Adipose tissue (tissue), 3 donors: ENCODE data around the gene PLSCR5. TPM values are rescaled to one million over a fixed set of nuclear protein-coding genes. Genes with fewer than 3 reads are reported as not detected.

Experiments
- H3K27ac ChIP-seq: one replicate; pipeline ENCODE4 v1.5.1; 2013; ENCODE audit warnings: low read depth, low read length
- WGBS, 3 donors: extraction: QIAGEN DNeasy Blood & Tissue Kit; methylation state at CpG; one replicate each; pipeline ENCODE4 v1.1.7; 2013; 5-methylcytosine and 5-hydroxymethylcytosine counted together
- polyA plus RNA-seq, 3 donors: library from polyadenylated mRNA; stranded (reverse); fragments of 200-250 nt; gene quantifications; one replicate each; pipeline ENCODE4 v1.2.3, GENCODE V29; 2013
- donor health status: healthy with polysubstance abuse.
- donor health status: Bipolar disorder and iron deficiency.
- donor health status: healthy.

PLSCR5 gene
- polyA plus RNA-seq, 3 donors, result not detected

DNA sequence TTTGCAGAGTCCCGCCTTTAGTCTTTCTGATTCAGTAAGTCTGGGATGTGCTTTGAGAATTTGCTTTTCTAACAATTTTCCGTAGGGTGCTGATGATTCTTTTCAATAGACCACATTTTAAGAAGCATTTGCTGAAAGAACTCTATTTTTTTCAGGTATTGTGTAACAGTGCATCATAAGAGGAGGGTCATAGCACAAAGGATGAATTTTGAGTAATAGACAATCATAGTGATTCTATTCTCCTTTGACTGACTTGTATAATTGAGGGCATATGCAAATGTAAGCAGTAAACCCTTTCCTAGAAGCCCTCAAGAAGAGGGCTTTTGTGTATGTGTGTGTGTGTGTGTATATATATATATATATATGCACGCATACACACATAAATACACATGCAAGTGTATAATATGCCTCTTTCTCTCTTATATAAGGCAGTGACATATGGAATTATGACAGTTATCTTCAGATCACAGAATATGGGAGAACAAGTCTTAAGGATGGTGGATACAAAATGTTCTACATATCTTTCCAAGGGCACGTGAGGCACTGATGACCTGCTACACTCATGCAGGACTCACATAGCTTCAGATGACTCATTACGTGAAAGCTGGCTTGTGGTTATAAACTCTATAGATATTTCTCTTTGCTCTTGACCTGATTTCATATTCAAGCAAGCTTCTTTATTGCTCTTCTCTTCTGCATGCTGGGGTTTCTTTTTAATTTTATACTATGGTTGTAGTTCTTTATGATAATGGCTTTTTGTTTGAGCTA lies 54.2 kb downstream of the PLSCR5 start:
- 89 to 92% (median 91%) methylated on average over 5 of the region's 5 CpGs for WGBS, 3 donors
- H3K27ac ChIP-seq, result no peak overlapping the region

DNA sequence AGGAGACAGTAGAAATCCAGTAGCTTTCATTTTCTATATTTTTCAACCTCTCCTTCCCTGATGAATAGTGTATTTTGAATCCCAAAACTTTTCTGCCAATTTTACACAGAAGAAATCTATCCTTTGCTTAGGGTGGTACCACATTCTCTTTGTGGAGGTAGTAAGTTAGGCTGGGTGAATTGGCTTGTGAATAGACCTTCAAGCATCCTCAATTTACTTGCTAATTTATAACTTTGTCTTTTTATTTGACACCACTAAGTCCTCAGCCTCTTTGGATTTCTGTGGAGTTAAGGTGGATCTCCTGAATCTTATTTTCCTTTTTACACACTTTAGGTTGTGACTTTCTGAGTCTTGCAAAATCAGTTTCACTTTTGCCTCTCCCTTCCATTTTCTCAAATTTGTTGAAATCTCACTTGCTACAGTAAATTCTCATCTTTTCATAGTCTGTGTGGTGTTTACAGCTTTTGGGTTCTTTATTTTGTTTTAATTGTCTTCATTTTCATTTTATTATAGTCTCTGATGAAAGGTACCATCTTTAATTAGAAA lies 55.0 kb downstream of the PLSCR5 start:
- H3K27ac ChIP-seq, result no peak overlapping the region

DNA sequence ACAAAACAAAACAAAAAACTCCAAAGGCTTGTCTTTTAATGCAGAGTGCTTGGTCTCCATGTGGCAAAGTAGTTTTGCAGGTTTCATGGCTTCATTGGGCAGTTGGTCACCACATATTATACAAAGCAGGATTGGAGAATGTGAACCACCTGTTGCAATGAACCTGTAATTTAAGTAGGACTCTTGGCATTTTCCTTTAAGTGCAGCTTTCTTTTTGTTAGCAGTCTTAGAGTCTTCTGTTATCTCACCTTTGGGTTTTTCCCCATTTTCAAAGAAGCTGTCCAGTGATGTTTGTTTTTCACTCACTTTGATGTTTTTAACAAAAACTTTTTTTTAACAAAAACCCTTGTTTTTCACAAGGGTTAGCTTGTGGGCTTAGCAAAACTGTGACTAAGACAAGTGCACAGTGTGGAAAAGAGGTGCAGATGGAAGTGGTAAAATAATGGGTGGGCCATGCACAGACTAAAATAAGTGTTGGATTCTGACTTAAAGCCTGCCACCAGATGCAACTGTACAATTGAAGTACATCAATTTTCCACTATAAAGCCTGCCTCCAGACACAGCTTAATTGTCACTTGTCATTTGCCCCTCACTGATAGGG lies 57.8 kb downstream of the PLSCR5 start:
- H3K27ac ChIP-seq, result no peak overlapping the region

DNA sequence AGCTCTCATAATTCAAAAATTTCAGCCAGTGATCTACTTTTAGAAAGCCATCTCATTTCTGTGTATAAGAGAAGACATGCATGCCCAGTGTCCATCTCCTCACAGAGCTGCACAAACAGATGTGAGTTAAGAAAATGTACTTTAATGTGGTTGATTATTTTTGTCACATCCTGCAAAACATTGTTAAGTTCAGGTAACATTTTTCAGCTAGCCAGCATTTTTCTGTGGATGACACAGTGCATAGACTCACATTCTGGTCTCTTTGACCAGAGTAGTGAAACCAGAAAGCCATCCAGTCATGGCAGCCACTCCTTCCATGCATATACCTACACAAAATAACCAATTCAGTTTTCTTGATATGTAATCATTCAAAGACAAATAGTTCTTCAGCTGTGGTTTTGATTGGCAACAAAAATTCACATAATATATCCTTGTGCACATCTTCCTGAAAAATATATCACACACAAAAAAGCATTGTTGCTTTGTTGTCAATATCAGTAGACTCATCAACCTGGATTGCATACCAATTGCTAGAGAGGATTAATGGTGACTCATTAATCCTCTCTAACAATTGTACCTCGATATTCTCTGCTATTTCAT lies 58.7 kb downstream of the PLSCR5 start:
- H3K27ac ChIP-seq, result peak overlapping the region; percentile 41
- 53 to 94% (median 94%) methylated on average over 1 of the region's 1 CpG for WGBS, 3 donors

DNA sequence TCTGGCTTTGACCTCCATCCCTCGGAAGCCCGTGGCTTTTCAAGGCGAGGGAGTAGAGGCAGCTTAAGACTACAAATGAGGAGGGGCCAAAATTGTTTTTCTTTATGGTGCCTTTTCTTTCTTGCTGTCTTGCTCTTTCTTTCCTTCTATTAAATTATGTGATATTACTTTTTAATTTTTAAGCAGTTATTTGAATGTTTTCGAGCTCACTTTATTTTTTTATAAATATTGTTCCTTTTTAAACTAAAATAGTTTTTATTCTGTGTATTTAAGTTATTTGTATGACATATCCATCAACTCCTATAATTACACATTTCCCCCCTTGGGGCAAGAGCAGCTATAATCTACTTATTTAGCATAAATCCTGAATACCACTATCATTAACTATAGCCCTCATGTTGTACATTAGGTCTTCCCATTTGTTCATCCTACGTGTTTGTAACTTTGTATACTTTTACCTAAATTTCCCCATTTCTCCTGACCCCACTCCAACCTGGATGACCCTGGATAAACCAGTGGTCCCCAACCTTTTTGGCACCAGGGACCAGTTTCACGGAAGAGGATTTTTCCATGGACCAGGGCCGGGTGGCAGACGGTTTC lies 60.1 kb downstream of the PLSCR5 start:
- 49 to 53% (median 51%) methylated on average over 8 of the region's 8 CpGs for WGBS, 3 donors
- peak overlapping the region; percentile 99 for H3K27ac ChIP-seq

DNA sequence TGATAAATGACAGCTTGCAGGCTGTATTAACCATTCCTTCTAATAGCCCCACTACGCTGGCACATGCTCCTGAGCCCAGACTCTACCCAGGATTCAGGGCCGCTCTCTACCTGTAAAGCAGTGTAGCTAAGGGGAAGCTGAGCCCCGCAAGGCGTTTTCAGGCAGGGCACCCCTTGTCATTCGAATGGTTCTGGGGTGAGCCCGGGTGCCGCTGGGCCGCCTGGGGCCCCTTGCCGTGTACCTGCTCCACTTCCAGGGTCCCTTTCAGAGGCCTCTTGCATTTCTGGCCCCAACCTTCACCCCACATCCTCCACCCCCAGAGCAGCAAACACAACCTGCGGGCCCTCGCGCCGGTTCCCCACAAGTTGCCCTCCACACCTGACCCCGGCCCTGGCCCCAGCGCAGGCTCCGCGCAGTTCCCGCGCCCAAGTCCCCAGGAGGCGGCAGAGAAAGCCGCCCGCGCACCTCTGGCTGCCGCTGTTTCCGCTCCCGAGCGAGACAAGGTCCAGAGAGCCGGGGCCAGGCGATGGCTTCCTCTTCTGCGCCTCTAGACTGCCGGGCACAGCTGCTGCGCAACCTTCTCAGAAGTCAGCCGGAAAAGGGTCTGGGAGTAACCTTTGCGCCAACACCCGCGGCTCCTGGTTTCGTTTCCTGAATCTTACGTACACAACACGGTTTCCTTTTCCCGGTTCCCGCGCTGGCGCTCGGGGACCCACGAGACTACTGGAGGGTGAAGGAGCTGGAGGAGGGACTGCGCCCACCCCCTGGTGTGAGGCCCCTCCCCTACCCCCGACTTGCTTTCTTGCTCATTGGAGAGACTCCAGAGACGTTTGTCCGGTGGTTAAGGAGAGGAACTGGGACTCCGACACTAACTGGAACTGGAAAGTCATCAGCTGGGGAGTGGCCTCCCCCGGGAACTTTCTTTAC lies 60.9 kb downstream of the PLSCR5 start, which contains the start of gene PLSCR1:
PLSCR1 (minus strand) TSS at position 606 of the 927 bp plus-strand sequence. CDS start 8,055 bp downstream, outside the sequence.
- 0 to 1% (median 0%) methylated on average over 51 of the region's 51 CpGs for WGBS, 3 donors

DNA sequence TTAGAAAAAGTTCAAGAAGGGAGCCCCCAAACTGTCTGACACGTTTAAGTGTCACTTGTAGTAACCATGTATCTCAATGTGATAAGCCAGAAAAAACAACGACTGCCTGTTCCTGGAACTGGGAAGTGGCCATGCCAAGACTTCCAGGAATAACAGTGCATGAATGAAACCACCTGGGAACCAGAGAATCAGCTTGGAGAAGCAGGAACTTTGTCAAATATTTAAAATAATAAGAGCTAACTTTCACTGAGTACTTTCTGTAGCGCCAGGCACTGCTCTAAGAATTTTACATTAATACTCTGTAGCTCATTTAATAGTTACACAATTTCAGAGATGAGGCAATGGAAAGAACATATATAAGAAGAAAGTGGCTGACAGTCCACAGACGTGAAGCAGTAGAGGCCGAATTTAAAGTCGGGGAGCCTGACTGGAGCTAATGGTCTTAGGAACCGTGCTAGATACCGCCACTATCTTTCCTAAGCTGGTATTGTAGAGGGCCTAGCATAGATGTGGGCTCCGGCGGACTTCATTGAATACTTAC lies 61.6 kb downstream of the PLSCR5 start:
- WGBS, 3 donors, result 6 to 7% (median 6%) methylated on average over 10 of the region's 10 CpGs
- H3K27ac ChIP-seq, result peak overlapping the region; percentile 99

More for the DNA sequence above, 60.9 kb downstream of the PLSCR5 start, which contains the start of gene PLSCR1:
- peak within 1 kb of the TSS; percentile 99 for H3K27ac ChIP-seq

DNA sequence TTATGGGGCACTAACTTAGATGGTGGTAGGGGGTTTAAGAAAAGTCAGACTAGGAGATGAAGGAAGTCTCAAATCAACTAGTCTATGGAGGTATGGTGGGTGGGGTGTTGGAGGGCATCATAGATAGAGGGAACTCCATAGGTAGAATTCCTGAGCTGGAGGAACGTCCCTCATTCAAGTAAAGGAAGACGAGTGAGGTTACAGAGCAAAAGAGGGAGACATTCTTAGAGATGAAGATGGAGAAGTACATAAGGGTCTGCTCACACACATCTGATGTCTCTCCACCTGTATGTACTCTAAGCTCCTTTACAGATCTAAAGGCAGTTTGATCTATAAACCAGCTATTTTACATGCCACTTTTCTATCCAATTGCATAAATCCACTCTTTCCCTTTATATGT lies 62.2 kb downstream of the PLSCR5 start:
- no peak overlapping the region for H3K27ac ChIP-seq
- 17 to 22% (median 18%) methylated on average over 2 of the region's 2 CpGs for whole genome bisulfite sequencing, 3 donors

DNA sequence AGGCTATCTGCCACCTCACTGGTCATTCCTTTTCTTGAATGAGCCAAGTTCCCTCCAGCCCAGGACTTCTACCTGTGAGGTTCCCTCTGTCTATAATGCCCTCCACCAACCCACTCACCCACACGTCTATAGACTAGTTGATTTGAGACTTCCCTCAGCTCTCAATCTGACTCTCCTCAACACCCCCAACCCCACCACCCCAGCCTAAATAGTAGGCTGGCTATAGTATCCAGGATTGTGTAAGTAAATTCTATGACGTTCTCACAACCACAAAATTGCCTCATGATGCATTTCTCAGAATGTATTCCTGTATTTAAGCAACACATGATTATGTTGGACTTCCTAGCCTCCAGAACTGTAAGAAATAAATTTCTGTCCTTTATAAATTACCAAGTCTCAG lies 63.0 kb downstream of the PLSCR5 start:
- WGBS, 3 donors, result 36 to 46% (median 41%) methylated on average over 2 of the region's 2 CpGs
- peak overlapping the region; percentile 72 for H3K27ac ChIP-seq

DNA sequence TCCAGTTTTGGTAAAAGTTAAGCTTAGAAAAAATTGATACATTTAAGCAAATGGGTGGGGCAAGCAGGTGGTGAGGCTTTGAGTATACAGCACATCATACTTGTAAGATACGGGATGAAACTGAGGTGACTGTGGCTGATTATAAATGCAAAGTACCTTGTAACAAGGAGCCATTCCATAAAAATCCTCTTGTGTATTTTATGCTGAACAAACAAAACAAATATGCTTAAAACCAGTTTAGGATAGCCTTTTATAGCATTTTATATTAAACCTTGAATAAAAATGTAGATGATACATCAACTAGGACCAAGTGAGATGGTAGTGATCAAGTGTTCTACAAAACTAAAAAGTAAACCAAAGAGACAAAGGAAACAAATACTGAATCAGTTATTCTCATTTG lies 64.2 kb downstream of the PLSCR5 start:
- H3K27ac ChIP-seq, result no peak overlapping the region
- WGBS, 3 donors, result 61 to 76% (median 71%) methylated on average over 1 of the region's 1 CpG

DNA sequence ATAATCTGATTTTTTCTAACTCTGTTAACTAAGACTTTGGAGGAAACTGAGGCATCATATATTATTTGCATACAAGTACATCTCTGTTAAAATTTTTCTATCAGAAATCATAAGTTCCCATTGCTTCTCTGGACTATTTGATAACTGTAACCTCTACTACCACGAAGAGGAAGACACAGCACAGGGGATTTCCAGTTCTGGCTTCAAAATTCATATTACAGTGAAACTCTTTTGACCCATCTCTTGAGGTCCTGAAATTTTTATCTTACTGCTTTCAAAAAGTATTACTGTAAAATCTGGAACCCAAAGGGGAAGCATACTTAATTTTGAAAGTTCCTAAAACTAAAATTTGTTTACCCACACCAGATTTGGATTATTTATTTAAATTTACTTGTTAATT lies 64.9 kb downstream of the PLSCR5 start:
- 6 to 33% (median 10%) methylated on average over 1 of the region's 1 CpG for whole genome bisulfite sequencing, 3 donors
- H3K27ac ChIP-seq, result no peak overlapping the region

DNA sequence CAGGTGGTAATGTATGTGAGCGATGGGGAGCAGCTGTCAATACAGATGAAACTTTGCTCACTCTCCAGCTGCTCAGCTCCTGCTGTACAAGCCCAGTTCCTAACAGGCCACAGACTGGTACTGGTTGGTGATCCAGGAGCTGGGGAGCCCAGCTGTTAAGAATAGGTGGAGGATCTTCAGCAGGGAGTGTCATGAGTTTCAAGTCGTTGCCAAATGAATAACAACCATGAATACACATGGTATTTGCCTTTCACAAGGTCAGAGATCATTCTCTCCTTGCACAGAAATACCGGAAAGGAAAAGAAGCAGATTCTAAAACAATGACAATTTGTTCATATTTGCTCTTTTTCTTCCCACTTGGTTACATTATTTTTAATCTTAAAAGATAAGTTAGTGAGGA lies 65.8 kb downstream of the PLSCR5 start:
- H3K27ac ChIP-seq, result no peak overlapping the region
- 41 to 75% (median 55%) methylated on average over 3 of the region's 3 CpGs for WGBS, 3 donors

DNA sequence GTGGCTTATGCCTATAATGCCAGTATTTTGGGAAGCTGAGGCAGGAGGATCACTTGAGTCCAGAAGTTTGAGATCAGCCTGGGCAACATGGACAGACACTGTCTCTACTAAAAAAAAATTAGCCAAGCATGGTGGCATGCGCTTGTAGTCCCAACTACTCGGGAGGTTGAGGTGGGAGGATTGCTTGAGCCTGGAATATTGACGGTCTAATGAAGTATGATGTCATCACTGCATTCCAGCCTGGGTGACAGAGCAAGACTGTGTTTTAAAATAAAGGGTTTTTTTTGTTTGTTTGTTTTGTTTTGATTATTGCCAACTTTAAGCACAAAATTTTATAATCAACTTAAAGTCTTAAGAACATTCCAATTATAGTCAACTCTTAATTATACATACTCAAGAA lies 67.5 kb downstream of the PLSCR5 start:
- H3K27ac ChIP-seq, result no peak overlapping the region
- 77 to 81% (median 79%) methylated on average over 3 of the region's 3 CpGs for WGBS, 3 donors

DNA sequence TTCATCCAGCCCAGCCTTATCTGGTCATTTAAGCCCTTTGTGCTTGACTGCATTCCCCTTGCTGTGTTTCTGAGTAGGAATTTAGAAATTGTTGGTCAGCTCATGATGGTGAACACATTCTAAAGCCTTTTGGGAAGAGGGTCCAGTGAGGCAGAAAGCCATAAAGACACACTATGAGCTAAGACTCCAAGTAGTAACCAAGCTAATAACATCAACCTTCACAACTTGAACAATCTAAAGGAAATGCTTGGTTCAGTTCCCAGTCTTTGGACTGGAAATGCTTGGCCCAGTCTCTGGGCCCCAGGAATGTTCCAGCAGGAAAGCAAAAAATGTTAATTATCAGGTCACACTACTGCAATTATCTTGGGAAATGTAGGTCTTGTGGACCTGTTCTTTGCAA lies 68.5 kb downstream of the PLSCR5 start:
- H3K27ac ChIP-seq, result no peak overlapping the region
